HG02623 (cell line): Measurements from ENCODE around the gene RTTN.
"Not testable (repeated sequence)": the region's sequence is repeated elsewhere in the genome, so short reads cannot be mapped to it uniquely, and the experiment has no call there.

ENCODE experiments used
- ATAC-seq: cut with Tn5 transposase; IDR thresholded peaks from one replicate; pipeline ENCODE4 v1.9.1; 2021; ENCODE audit warnings: moderate library complexity; ENCODE audit not compliant: unreplicated experiment

RTTN gene

DNA sequence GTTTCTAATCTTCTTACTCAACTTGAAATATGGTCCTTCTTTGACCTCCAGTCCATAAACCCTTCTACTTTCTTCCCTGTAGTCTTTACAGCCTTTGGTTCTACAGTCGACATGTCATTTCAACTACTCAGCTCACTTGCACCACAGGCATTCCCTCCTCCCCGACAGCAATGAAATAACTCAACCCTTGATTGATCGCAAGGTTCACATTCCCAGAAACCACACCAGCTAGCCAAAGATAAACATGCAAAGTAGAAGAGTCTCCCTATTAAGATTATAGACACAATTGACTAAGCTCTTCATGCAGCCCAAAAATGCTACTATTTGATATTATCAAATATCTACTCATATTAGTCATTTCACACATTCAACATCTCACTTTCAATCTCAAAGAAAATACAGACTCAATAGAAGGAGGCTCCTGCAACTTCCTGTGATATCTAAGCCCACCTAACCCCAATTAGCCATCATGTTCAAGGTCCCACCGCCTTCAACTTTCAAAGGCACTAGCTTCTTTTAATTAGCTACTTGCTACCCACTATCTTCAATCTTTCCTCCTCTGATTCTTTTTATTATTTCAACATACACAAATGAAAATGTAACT, 50.8 kb downstream of the RTTN start:
- no peak for ATAC-seq

DNA sequence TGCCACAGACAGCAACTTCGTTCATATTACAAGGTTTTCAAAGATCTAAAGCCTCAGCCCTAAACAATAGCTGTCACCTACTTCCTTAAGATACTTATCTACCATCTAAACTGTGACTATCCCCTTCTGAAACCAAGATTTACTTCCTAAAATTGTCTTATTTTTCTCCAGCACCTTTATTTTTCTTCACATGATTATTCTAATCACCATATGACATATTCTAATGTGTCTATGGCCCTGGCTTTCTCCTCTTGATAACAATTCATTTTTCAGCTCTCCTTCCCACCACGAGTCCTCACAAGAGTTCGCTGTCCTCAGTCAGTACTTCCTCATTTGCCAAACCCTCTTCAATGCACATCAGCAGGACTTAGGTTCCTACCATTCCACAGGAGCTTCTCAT, 53.9 kb downstream of the RTTN start:
- no peak for ATAC-seq

DNA sequence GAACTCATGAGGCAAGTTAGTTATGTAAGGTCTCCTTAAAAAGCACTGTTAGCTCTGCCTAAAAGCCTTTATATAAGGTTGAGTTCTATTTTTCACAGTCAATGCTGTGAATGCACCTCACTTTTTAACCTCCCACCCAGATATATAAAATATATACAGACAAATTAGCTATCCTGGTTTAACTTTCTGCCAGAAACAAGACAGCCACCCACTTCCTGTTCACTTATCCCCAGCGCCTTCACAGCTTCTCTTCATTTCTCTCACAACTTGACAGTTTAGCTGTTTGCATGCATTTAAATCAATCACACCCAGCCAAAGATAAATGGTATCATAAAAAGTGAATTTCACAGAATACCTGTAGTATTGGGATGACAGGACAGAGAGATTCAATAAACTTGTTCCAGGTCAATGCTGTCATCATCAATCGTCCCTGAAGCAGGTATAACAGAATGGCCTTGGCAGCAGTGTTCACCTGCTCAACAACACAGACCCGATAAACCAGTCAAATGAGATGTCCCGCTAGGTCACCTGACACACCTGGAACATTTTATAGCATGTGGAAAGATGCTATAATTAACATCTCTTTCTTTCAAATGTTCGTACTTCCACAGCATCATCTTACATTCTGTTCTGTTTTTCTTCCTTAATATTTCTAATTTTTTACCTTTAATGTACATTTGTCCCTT, 55.7 kb downstream of the RTTN start:
- no peak for ATAC-seq

DNA sequence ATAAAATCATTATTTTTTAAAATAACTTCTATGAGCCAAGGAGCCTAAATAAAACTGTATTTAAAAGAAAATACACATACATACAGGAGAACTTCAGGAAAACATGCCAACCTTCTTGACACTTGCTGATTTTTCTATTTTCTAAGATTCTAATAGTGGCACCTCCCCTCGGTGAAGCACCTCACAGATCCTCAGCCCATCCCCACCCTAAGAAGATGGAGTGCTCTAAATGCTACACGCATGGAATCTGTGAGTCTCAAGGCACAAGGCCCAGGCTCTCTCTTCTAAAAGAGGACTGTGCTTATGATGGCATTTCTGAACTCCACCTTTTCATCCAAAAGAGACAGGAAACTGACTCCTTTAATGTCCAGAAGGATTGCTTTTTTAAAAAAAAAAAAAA, 56.3 kb downstream of the RTTN start:
- no peak for ATAC-seq

DNA sequence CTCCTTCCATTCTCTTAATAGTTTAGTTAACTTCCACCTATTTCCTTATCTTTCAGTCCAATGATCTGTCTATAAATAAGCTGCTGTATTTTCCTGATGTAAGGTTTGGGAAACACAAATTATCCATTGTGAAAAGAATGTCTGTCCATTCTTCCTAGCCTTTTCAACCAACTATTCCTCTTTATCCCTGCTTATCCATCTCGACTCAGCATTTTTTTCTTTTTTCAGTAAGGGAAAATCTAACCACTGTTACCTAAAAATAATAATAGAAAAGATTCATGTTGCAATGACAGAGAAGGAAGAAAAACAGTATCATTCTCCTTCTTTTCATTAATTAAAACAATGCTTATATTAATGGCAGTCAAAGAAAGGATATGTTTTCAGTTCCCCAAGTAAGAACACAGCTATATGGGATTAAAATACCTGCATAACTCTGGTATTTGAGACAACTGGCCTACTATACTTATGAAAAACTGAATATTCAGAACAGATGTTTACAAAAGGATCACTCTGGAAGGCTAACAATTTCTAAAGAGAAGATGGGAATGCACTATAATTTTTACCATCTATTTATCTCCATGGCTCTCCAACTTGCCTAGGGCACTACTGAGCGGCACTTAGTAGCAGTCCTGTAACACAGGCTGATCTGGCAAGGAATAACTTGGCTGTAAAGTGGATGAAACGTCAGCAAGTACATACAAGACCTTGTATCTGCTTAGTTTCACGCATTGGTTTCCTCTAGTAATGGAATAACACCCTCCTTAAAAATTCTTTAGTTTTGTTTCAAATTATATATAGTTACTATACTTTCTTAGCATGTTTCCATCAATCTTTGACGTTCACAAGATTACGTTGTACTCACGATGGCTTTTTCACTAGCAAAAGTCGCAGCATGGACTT, 57.2 kb downstream of the RTTN start:
- ATAC-seq: no peak

DNA sequence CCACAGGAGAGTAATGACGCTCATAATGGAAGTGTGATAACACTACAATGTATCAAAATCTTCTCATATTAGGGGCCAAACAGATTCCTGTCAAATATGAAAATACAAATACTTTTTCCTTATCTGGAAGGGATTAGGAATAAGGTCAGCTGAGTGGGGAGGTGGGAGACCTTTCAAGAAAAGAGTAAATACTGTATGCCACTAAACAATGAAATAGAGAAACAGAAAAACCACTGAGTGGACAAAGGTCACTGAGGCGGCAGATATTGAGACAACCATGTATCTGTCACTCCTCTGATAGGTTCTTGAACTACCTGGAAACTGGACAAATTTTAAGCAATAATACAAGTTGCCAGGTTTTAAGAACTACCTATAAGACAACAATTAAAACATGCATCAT, 59.3 kb downstream of the RTTN start:
- no peak for ATAC-seq

DNA sequence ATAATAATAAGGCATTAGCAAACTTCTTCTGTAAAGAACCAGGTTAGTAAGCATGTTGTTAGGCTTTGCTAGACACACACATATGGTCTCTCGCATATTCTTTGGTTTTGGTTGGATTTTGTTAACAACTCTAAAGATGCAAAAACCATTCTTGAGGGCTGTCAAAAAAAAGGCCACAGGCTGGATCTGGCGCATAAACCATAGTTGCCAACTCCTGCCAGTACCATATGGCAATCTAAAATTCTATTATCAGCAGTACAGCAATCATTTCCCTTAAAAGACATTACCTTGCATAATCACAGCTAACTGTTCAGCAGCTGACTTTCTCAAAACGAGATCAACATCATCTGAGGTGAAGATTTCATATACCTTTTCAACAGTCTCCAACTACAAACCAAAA, 63.5 kb downstream of the RTTN start:
- ATAC-seq: no peak

DNA sequence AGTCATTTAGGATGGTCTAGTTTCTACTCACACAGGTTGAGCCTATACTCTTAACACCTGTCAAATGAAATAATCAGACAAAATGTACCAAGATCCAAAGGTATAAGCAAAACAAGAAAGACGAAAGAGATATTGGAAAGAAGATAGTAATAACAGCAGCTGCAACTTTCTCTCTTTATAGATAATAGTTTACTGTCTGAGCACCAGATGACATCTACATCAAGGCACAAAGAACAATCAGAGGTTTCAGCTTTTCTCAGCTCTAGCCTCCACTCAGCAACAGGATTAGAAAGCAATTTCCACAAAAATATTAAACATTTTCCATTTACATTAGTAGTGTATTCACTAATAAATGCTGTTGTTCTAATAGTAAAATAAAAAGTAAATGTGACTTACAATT, 66.3 kb downstream of the RTTN start:
- ATAC-seq: no peak

DNA sequence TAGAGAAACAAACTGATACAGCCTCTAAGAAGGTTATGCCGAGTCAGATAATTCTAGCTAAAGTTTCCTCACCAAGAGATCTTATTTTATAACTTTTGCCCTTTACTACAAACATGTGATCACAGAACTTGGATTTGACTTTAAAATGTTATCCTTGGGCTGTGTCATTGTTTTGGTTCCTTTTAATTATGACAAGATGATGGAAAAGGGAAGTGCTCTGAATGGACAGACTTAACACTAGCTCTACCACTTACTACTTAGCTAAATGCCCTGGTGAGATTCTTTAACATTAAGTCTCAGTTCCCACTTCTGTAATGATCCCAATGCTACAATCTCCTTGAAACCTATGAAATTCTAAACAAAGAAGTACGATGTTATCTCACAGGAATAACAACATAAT, 69.9 kb downstream of the RTTN start:
- no peak for ATAC-seq

DNA sequence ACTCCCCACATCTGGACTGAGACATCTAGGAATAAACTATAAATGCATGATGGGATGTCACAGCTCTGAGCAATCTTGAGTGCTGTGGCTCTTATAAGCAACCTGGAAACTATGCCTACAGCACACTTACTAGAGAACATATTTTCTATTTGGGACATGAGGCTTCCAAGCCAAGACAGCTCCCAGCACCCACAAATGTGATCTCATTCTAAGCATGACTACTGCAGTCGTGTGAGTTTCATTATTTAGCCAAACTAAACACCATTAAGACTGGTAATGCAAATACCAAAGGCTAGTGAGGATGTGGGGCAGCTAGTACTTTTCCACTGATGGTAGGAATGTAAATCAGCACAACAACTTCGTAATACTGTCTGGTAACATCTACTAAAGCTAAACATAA, 72.5 kb downstream of the RTTN start:
- no peak for ATAC-seq

DNA sequence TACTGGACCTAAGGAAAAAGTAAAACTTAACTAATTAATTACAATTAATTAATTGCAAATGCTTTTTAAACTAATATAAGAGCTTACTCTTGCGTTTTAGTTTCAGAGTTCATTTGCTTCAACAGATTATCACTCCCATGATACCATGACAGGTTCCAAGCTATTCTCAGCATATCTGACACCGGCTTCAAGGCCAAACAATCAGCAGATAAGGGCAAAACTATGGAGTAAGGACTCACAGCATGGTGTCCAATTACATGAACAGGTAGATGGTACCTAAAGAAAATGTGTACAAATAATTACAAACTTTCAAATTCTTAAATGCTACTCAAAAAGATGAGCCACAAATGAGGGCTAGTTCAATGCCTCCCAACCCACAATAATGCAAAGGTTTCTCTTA, 77.2 kb downstream of the RTTN start:
- ATAC-seq: no peak

DNA sequence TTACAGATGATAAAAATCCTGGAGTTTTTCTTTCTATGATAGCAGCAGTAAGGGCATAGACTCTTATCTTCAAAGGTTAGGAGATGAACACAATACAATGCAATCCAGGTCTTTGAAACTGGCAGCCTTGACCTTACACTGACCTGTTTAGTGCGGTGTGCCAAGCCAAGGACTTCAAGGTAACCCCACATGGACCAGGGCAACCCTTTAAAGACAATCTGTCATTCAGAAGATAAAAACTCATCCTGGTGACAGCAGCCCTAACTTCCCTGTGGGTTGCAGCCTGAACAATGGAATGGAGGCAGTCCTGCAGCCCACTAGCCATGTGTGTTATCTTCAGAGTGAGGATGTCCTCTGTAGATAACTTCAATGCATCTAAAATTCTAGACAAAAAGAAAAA, 78.1 kb downstream of the RTTN start:
- ATAC-seq: no peak

DNA sequence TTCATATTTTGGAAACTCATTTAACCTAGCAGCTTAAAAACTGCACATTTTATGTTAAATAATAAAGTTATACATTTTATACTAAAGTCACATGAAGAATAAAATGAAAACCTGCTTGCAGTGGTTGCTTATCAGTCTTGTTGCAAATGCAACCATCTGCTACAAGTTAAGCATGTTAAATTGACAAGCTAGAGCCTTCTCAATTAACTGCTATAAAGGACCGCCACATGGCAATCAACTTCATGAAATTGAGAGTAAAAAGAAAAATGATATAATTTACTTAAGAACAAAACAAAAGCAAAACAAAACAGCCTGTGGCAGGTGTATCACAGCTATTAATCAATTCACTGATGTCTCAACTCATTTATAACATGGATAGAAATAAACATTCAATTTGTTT, 78.7 kb downstream of the RTTN start:
- ATAC-seq: no peak

DNA sequence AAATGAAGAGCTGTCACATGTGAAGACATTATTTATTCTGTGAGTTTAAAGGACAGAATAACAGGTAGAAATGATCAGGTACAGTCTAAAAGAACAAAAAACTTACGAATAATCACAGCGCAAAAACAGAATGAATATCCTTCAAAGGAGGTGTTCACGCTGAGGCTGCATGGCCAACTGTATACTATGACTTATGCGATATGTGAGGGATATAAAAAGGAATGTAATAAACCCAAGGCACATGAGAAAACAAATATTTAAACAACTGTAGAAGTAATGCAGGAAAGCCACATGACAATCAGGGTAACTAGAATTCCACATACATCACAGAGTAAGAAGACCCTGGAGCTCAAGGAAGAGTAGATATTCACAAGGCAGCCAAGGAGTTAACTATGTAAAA, 81.3 kb downstream of the RTTN start:
- ATAC-seq: no peak

DNA sequence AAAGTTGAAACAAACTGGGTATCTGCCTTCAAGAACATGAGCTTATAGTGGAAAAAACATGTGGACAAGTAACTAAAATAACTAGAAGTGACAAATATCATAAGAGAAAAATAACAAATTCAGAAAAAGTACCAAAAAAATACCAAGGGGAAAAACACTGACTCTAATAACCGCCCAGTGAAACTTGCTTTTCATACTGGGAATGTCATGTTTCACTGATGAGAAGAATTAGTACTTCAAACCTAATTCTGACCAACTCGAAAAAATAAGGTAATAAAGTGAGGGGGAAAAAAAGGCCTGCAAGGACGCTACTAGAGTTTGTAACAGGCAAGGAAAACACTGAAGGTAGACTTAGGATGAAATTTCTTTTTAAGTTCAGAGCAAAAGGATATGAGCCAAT, 83.6 kb downstream of the RTTN start:
- ATAC-seq: no peak

DNA sequence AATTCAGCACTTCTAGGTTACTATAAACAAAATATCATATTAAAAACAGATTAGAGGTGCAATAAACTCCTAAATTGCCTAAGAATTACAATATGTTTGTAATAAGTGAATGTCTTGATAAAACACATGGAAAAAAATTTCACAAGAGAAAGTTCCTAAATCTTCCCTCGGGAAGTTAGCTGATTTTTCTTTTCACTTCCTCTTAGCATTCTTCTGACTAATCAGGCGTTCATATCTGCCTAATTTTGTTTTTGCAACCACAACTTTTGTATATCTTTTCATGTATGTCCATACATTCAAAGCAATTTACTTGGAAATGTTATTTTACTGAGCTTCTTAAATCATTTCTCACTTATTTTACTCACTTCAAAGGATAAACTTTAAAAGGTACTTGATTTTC, 88.5 kb downstream of the RTTN start:
- no peak for ATAC-seq

DNA sequence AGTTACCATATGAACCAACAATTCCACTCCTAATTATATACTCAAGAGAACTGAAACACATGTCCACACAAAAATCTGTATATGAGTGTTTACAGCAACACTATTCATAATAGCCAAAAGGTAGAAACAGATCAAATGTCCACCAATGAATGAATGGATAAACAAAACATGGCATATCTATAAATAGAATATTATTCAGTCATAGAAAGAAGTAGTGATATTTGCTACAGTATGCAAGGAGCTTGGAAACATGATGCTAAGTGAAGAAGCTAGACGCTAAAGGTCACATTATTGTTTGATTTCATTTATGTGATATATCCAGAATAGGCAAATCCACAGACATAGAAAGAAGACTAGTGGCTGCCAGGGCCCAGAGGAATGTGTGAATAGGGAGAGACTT, 92.0 kb downstream of the RTTN start:
- no peak for ATAC-seq

DNA sequence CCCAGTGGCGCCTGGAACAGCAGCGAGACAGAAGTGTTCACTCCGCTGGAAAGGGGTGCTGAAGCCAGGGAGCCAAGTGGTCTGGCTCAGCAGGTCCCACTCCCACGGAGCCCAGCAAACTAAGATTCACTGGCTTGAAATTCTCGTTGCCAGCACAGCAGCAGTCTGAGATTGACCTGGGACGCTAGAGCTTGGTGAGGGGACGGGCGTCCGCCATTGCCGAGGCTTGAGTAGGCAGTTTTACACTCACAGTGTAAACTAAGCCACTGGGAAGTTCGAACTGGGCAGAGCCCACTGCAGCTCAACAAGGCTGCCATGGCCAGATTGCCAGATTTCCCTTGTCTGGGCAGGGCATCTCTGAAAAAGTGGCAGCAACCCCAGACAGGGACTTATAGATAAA, 94.8 kb downstream of the RTTN start:
- no peak for ATAC-seq

DNA sequence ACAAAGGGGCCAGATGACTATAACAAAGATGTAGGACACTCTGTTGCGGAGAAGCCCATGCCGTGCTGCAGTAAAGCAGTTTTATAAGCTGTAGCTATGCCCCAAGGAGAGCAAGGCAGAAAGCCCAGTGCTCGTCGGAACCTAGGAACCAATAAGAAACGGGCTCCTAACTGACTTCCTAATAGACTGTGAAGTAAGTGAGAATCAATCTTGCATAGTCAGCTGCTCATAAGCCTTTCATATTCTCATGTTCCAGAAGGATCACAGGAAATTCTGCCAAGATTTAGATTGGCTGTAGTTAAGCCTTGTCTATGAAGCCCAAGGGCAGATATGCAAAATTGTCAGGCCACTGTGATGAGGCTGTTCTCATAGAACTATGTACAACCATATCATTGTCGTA, 98.4 kb downstream of the RTTN start:
- no peak for ATAC-seq

DNA sequence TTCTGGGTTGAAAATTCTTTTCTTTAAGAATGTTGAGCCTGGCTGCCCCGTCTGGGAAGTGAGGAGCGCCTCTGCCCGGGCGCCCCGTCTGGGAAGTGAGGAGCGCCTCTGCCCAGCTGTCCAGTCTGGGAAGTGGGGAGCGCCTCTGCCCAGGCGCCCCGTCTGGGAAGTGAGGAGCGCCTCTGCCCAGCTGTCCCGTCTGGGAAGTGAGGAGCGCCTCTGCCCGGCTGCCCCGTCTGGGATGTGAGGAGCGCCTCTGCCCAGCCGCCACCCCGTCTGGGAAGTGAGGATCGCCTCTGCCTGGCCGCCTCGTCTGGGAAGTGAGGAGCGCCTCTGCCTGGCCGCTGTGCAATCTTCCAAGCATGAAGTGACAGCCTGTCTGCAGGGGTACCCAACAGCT, 102.6 kb downstream of the RTTN start:
- ATAC-seq: not testable (repeated sequence)

DNA sequence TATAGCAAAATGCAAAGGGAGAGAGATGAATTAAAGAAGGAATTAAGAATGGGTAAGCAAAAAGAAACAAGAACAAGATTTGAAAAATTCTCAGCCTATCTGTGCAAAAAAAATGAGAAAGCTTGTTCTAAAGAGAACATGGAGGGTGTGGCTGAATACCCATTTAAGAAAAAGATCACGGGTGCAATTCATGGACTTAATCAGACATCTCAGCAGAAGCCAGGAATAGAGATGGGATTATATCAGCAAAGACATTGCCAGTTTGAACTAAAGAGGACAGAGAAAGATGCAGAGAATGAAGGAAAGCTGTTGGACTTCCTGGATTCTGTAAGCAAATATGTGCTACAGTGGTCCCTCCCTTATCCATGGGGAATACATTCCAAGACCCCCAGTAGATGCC, 115.6 kb downstream of the RTTN start:
- no peak for ATAC-seq

DNA sequence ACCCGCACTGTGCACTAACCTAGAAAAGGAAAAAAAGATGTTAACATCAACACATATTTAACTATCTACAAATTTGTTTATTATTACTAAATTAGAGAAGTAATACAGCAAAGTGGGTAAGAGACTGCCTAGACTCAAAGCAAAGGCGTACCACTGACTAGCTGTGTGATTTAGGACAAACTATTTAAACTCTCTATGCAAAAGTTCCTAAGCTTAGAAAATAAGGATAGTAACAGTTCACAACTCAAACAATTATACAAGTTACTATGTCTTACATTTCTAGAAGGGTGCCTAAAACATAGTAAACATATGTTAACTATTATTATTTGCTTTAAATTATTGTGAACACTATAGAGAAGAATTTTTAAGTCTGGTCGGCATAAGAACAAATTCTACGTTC, 119.4 kb downstream of the RTTN start:
- no peak for ATAC-seq
